A549 (cell line): Measurements from ENCODE around the gene MT1B.

Experiments used
- EP300 ChIP-seq, 2 experiments: fragments of >200 bp; sonication (Bioruptor Twin); formaldehyde crosslinking; IDR thresholded peaks; 2 replicates in 1 of 2; 3 replicates in 1 of 2; pipeline ENCODE4 v1.6.1; 2016 to 2017
- FOSL2 ChIP-seq, 2 experiments: fragments of 450-650 bp in 1 of 2; fragments of >200 bp in 1 of 2; sonication (Bioruptor Twin) in 1 of 2; formaldehyde crosslinking; IDR thresholded peaks; 2 replicates each; pipeline versions ENCODE4 v1.5.0 to v1.6.1; 2016 to 2020; ENCODE audit warnings: mild to moderate bottlenecking in 1 of 2, moderate library complexity in 1 of 2
- POLR2A ChIP-seq: IDR thresholded peaks from 2 replicates; pipeline ENCODE4 v1.6.1; 2012; ENCODE audit warnings: mild to moderate bottlenecking, low read length
- POLR2AphosphoS2 ChIP-seq: conservative IDR thresholded peaks from 2 replicates; pipeline ENCODE4 v1.6.1; 2012; ENCODE audit warnings: low read length, improper control_type of control experiment, inconsistent platforms
- RNF2 ChIP-seq: fragments of 200-600 bp; sonication (generic); IDR thresholded peaks from 2 replicates; pipeline ENCODE4 v1.6.1; 2016; ENCODE audit warnings: low read depth, mild to moderate bottlenecking, antibody characterized with exemption, moderate library complexity, borderline replicate concordance
- TF ChIP-seq, protein P1 (sequence below): fragments of 250-450 bp; sonication (Bioruptor Pico); IDR thresholded peaks from 2 replicates; pipeline ENCODE4 v1.5.0; 2021; ENCODE audit warnings: mild to moderate bottlenecking, moderate library complexity, borderline replicate concordance
- TF ChIP-seq, protein P2 (sequence below): fragments of >200 bp; sonication (Bioruptor Twin); formaldehyde crosslinking; IDR thresholded peaks from 3 replicates; pipeline ENCODE4 v1.5.1; 2016
- TF ChIP-seq, protein P3 (sequence below): fragments of 150-350 bp; IDR thresholded peaks from 2 replicates; pipeline ENCODE4 v1.6.1; 2014; ENCODE audit warnings: low read depth, mild to moderate bottlenecking, low read length
- TF ChIP-seq, protein P4 (sequence below): fragments of 450-650 bp; IDR thresholded peaks from 2 replicates; pipeline ENCODE4 v1.6.1; 2014; ENCODE audit warnings: antibody characterized with exemption

GRCh38 chr16:56670620-56670934, 18.9 kb downstream of the MT1B start:
- TF ChIP-seq RNF2 (no peak), POLR2A (no peak), FOSL2 (IDR thresholded peaks at IDR 0.05) (no peak), FOSL2 (CRISPR knock-in tag; IDR thresholded peaks at IDR 0.05) (no peak), EP300 (IDR thresholded peaks at IDR 0.05) (no peak), POLR2AphosphoS2 (no peak)
- TF ChIP-seq, protein P1, sequence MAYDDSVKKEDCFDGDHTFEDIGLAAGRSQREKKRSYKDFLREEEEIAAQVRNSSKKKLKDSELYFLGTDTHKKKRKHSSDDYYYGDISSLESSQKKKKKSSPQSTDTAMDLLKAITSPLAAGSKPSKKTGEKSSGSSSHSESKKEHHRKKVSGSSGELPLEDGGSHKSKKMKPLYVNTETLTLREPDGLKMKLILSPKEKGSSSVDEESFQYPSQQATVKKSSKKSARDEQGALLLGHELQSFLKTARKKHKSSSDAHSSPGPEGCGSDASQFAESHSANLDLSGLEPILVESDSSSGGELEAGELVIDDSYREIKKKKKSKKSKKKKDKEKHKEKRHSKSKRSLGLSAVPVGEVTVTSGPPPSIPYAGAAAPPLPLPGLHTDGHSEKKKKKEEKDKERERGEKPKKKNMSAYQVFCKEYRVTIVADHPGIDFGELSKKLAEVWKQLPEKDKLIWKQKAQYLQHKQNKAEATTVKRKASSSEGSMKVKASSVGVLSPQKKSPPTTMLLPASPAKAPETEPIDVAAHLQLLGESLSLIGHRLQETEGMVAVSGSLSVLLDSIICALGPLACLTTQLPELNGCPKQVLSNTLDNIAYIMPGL (CRISPR knock-in tag) = no peak
- TF ChIP-seq, protein P2, sequence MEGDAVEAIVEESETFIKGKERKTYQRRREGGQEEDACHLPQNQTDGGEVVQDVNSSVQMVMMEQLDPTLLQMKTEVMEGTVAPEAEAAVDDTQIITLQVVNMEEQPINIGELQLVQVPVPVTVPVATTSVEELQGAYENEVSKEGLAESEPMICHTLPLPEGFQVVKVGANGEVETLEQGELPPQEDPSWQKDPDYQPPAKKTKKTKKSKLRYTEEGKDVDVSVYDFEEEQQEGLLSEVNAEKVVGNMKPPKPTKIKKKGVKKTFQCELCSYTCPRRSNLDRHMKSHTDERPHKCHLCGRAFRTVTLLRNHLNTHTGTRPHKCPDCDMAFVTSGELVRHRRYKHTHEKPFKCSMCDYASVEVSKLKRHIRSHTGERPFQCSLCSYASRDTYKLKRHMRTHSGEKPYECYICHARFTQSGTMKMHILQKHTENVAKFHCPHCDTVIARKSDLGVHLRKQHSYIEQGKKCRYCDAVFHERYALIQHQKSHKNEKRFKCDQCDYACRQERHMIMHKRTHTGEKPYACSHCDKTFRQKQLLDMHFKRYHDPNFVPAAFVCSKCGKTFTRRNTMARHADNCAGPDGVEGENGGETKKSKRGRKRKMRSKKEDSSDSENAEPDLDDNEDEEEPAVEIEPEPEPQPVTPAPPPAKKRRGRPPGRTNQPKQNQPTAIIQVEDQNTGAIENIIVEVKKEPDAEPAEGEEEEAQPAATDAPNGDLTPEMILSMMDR = no peak
- TF ChIP-seq, protein P3, sequence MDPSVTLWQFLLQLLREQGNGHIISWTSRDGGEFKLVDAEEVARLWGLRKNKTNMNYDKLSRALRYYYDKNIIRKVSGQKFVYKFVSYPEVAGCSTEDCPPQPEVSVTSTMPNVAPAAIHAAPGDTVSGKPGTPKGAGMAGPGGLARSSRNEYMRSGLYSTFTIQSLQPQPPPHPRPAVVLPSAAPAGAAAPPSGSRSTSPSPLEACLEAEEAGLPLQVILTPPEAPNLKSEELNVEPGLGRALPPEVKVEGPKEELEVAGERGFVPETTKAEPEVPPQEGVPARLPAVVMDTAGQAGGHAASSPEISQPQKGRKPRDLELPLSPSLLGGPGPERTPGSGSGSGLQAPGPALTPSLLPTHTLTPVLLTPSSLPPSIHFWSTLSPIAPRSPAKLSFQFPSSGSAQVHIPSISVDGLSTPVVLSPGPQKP = no peak
- TF ChIP-seq, protein P4, sequence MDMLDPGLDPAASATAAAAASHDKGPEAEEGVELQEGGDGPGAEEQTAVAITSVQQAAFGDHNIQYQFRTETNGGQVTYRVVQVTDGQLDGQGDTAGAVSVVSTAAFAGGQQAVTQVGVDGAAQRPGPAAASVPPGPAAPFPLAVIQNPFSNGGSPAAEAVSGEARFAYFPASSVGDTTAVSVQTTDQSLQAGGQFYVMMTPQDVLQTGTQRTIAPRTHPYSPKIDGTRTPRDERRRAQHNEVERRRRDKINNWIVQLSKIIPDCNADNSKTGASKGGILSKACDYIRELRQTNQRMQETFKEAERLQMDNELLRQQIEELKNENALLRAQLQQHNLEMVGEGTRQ = no peak
